Naive thymus-derived CD4-positive, alpha-beta T cell (primary cell): ENCODE data around the gene CELF2. TPM values are rescaled to one million over a fixed set of nuclear protein-coding genes. Genes with fewer than 3 reads are reported as not detected.

Experiments used
- ATAC-seq: fragments of 150-1000 bp; cut with Tn5 transposase; 2 replicates; pipeline ENCODE4 v1.10.0; 2021; ENCODE audit warnings: mild to moderate bottlenecking, moderate library complexity
- CTCF ChIA-PET: fragments of 350-600 bp; sonication (Branson Sonifier 250); formaldehyde crosslinking; loops from one replicate; lab custom pipeline; 2021; ENCODE audit warnings: antibody characterized with exemption; lab: Charles Lee
- POLR2A ChIA-PET: fragments of 350-600 bp; sonication (Branson Sonifier 250); formaldehyde crosslinking; loops from one replicate; lab custom pipeline; 2021; ENCODE audit warnings: antibody characterized with exemption, inconsistent platforms; lab: Charles Lee
- DNase-seq, 9 donors: peaks; one replicate each; pipeline versions ENCODE4 v3.0.0 to v3.0.0-alpha.2; 2020 to 2022; ENCODE audit warnings: mixed read lengths in 1 of 9
- H3K27ac ChIP-seq: one replicate; pipeline ENCODE4 v1.7.0; 2013; ENCODE audit warnings: mild to moderate bottlenecking, low read depth, low read length, moderate library complexity
- H3K27me3 ChIP-seq, 2 donors: one replicate each; pipeline ENCODE4 v1.7.0; 2013; ENCODE audit warnings: low read length in 2 of 2, mild to moderate bottlenecking in 2 of 2, moderate library complexity in 2 of 2; ENCODE audit not compliant: control insufficient read depth in 2 of 2, insufficient read depth in 2 of 2
- H3K36me3 ChIP-seq, 3 experiments: 1 replicate in 2 of 3; 2 replicates in 1 of 3; pipeline ENCODE4 v1.7.0; 2013; ENCODE audit warnings: low read length in 3 of 3, mild to moderate bottlenecking in 3 of 3, moderate library complexity in 1 of 3; ENCODE audit not compliant: insufficient read depth in 3 of 3, control insufficient read depth in 2 of 3
- H3K4me1 ChIP-seq, 2 donors: one replicate each; pipeline ENCODE4 v1.7.0; 2013; ENCODE audit warnings: low read length in 2 of 2, mild to moderate bottlenecking in 2 of 2, moderate library complexity in 1 of 2; ENCODE audit not compliant: control insufficient read depth in 2 of 2, insufficient read depth in 2 of 2
- H3K4me3 ChIP-seq: 2 replicates; pipeline ENCODE4 v1.7.0; 2013; ENCODE audit warnings: mild to moderate bottlenecking, low read length
- H3K9me3 ChIP-seq, 3 experiments: 1 replicate in 2 of 3; 2 replicates in 1 of 3; pipeline ENCODE4 v1.7.0; 2013; ENCODE audit warnings: low read length in 3 of 3; ENCODE audit not compliant: control insufficient read depth in 2 of 3
- H3K27ac Mint-ChIP-seq, 9 donors: one replicate each; pipeline ENCODE4 v1.8.0; 2020 to 2022; ENCODE audit warnings: mixed read lengths in 9 of 9, mild to moderate bottlenecking in 8 of 9, moderate library complexity in 5 of 9, inconsistent platforms in 2 of 9
- H3K27me3 Mint-ChIP-seq, 5 donors: one replicate each; pipeline ENCODE4 v1.8.0; 2021 to 2022; ENCODE audit warnings: mixed read lengths in 5 of 5, mild to moderate bottlenecking in 1 of 5
- H3K36me3 Mint-ChIP-seq, 5 donors: one replicate each; pipeline ENCODE4 v1.8.0; 2020 to 2022; ENCODE audit warnings: mixed read lengths in 5 of 5, mild to moderate bottlenecking in 3 of 5, inconsistent platforms in 1 of 5
- H3K4me1 Mint-ChIP-seq, 7 donors: one replicate each; pipeline ENCODE4 v1.8.0; 2020 to 2022; ENCODE audit warnings: mixed read lengths in 7 of 7, mild to moderate bottlenecking in 3 of 7, inconsistent platforms in 1 of 7
- H3K4me3 Mint-ChIP-seq, 10 donors: one replicate each; pipeline ENCODE4 v1.8.0; 2020 to 2022; ENCODE audit warnings: mild to moderate bottlenecking in 10 of 10, mixed read lengths in 10 of 10, moderate library complexity in 6 of 10, inconsistent platforms in 2 of 10
- H3K9me3 Mint-ChIP-seq, 11 donors: one replicate each; pipeline ENCODE4 v1.8.0; 2020 to 2022; ENCODE audit warnings: mixed read lengths in 11 of 11, mild to moderate bottlenecking in 4 of 11, inconsistent platforms in 1 of 11, moderate library complexity in 1 of 11
- intact Hi-C, 2 donors: fragments of 100-400 bp; cut with micrococcal nuclease; formaldehyde crosslinking; loops; one replicate each; pipeline ENCODE4 v1.15.1; 2023
- polyA plus RNA-seq, 2 donors: library from polyadenylated mRNA; unstranded; fragments of 300-500 nt; fragmentation: Illumina TruSeq; gene quantifications; one replicate each; pipeline ENCODE4 v1.2.3, GENCODE V29; 2021
- total RNA-seq, 6 experiments: library from RNA in 5 of 6; stranded (reverse) in 5 of 6; gene quantifications; 1 replicate in 5 of 6; 2 replicates in 1 of 6; pipeline ENCODE4 v1.2.3 and lab custom pipeline; 2021 to 2026

The CELF2 gene
- total and polyA plus RNA-seq, 7 experiments from 2014 or later, result 135 to 207 (median 178) TPM

DNA sequence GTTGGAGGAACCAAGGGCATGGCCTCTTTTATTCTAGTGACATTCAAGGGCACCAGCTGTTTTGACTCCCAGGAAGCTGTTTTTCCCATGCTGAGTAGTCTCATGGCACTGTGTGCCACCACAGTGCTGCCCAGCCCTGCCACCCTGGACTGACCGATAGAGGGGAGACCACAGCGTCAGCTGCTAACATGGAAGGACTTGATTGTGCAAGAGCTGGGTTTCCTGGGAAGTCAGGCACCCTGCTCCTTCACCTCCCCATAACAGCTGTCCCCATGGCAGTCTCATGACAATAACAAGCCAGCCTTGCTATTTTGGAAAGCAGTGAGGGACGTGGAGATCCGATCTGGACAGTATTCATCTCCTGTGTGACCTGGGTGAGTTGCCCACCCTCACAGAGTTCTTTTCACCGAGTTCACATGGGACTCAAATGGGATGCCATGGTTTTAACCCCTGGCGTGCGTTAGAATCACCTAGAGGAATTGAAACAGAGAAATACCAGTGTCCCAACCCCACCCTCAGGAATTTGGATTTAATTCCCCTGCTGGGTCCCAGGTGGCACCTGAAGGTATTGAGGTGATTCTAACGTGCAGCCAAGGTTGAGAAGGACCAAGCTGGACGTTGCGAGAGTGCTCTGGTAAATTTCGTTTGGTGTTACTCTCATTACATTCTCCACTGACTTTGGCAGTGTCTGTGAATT lies 174.8 kb downstream of the CELF2 start:
- DNase-seq, result no peak
- peak; percentile 14 for ATAC-seq
- no peaks in the 10 kb centered on the region for H3K27me3 ChIP-seq
- no peak overlapping the region for H3K4me3 ChIP-seq
- Mint-ChIP-seq H3K4me3 (peak overlapping the region in 9 of 10 donors; percentile 8 to 70 (median 43)), H3K27me3 (no peaks in the 10 kb centered on the region), H3K27ac (peak overlapping the region in 8 of 9 donors; percentile 61 to 88 (median 74)), H3K4me1 (peaks cover 33 to 96% (median 82%) of the 10 kb centered on the region in 7 donors), H3K9me3 (peaks cover 0 to 3% (median 0%) of the 10 kb centered on the region in 11 donors), H3K36me3 (peaks cover 18 to 72% (median 45%) of the 10 kb centered on the region in 5 donors)
- peak overlapping the region; percentile 16 for H3K27ac ChIP-seq
- ChIA-PET POLR2A (interaction anchor here (2.4 kb wide), 1 partner anchor 10 kb away, joined by 8 read pairs; no protein-coding TSS in a partner anchor), CTCF (no interaction called here)
- no peaks in the 10 kb centered on the region for H3K9me3 ChIP-seq
- peaks cover 4 to 64% (median 15%) of the 10 kb centered on the region in 3 experiments for H3K36me3 ChIP-seq
- intact Hi-C loops, result no loop called here
- peaks cover 67 to 74% of the 10 kb centered on the region in 2 donors for H3K4me1 ChIP-seq

DNA sequence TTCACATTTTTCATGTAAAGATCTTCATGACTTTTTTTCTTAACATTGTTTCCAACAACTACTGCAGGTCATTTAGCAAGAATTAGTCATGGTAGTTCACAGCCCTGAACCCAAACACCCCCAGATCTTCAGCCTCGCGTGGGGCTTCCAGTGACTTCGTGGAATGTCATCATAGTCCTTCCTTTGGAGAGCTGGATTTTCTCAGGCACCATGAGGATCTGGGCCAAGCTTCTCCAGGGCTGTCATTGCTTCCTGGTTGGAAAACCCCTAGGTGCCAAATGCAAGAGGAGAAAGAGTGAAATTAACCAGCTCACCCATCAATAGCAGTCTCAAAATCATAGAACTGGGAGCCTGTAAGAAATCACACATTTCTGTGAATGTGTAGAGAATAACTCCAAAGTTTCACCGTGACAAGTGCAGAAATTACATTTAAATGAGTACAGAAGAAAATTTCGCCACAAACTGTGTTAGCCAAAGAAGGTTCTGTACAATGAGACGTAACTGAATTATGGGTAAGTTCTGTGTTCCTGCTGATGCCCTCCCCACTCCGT lies 175.4 kb downstream of the CELF2 start:
- POLR2A ChIA-PET, result interaction anchor here (2.4 kb wide), 1 partner anchor 9 kb away, joined by 8 read pairs; no protein-coding TSS in a partner anchor
- no peak overlapping the region for H3K4me3 ChIP-seq
- Mint-ChIP-seq H3K4me3 (peak overlapping the region in 9 of 10 donors; percentile 11 to 70 (median 44)), H3K36me3 (peaks cover 14 to 67% (median 45%) of the 10 kb centered on the region in 5 donors), H3K9me3 (no peaks in the 10 kb centered on the region), H3K27me3 (no peaks in the 10 kb centered on the region), H3K27ac (peak overlapping the region; percentile 37 to 88 (median 70)), H3K4me1 (peaks cover 40 to 96% (median 82%) of the 10 kb centered on the region in 7 donors)
- H3K4me1 ChIP-seq, result peaks cover 67 to 73% of the 10 kb centered on the region in 2 donors
- H3K27ac ChIP-seq, result peak overlapping the region; percentile 16
- CTCF ChIA-PET, result no interaction called here
- intact Hi-C loops, result loop anchor here in 1 of 2 donors (1.0 kb wide), 1 partner anchor 9 kb away; no protein-coding TSS in a partner anchor
- no peaks in the 10 kb centered on the region for H3K9me3 ChIP-seq
- DNase-seq (no peak), ATAC-seq (no peak)
- peaks cover 4 to 64% (median 15%) of the 10 kb centered on the region in 3 experiments for H3K36me3 ChIP-seq
- no peaks in the 10 kb centered on the region for H3K27me3 ChIP-seq

DNA sequence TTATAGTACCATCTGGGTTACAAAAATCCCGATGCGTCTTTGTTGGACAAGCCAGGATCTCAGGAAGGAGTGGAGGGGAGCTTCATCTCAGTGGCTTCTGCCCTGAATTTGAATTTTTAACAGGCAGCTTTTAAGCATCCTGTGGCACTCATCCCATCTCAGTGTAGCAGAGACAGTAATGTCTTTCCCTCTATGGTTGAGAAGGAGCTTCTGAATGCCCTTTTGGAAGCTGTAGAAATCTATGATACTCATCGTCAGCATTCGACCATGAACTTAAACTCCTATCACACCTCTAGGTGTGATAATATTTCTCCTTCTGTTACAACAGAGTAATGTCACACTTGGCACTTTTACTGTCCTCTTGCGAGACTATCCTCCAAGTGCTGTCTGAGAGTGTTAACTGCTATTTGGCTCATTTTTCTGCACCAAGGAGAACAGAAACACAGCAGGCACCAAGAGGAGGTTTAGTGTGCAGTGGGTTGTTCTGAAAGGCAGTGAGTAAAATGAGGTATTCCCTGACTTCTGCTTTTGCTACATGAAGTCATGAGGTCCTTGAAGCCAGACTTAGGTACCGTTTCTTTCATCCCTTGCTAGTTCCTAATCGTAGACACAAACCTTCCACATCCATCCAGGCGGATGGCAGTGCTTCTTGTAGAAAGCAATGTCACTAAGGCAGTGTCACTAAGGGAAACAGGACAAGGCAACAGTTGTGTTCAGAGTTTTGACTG lies 177.4 kb downstream of the CELF2 start:
- CTCF ChIA-PET, result no interaction called here
- Mint-ChIP-seq H3K9me3 (peaks cover 0 to 2% (median 0%) of the 10 kb centered on the region in 11 donors), H3K36me3 (peaks cover 10 to 66% (median 47%) of the 10 kb centered on the region in 5 donors), H3K4me1 (peaks cover 59 to 96% (median 83%) of the 10 kb centered on the region in 7 donors), H3K4me3 (peak overlapping the region in 6 of 10 donors; percentile 3 to 66 (median 30)), H3K27me3 (no peaks in the 10 kb centered on the region), H3K27ac (peak overlapping the region in 7 of 9 donors; percentile 32 to 87 (median 71))
- POLR2A ChIA-PET, result interaction anchor here (1.3 kb wide), 1 partner anchor 21 kb away, joined by 3 read pairs; no protein-coding TSS in a partner anchor
- intact Hi-C loops, result loop anchor here in 1 of 2 donors (1.0 kb wide), 1 partner anchor 10 kb away; no protein-coding TSS in a partner anchor
- ATAC-seq (peak; percentile 38), DNase-seq (no peak)
- H3K4me3 ChIP-seq, result no peak overlapping the region
- peaks cover 58 to 74% of the 10 kb centered on the region in 2 donors for H3K4me1 ChIP-seq
- no peaks in the 10 kb centered on the region for H3K9me3 ChIP-seq
- H3K27me3 ChIP-seq, result no peaks in the 10 kb centered on the region
- no peak overlapping the region for H3K27ac ChIP-seq
- peaks cover 4 to 68% (median 11%) of the 10 kb centered on the region in 3 experiments for H3K36me3 ChIP-seq

DNA sequence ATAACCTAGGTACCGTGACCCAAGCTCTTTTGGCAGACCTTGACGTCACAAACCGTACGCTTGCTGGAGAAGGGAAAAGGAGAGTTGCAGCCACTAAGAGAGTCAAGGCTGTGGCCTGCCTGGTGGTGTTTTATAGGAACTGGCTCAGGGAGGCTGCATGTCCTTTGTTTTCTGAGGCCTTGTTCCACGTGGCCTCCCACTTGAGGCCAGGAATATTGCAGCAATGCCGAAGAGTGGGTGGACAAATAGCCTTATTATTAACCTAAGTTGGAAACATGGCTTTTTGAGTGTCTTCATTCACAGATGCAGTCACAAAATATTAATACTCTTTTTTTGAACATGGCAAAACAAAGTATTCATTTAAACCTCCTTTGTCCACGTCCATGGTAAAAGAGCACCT lies 178.0 kb downstream of the CELF2 start:
- H3K27ac Mint-ChIP-seq, result peak overlapping the region in 7 of 9 donors; percentile 32 to 88 (median 85)
- H3K27me3 Mint-ChIP-seq, result no peaks in the 10 kb centered on the region
- H3K4me3 Mint-ChIP-seq, result peak overlapping the region in 7 of 10 donors; percentile 3 to 66 (median 52)
- Histone ChIP-seq H3K9me3 (no peaks in the 10 kb centered on the region), H3K4me1 (peaks cover 54 to 74% of the 10 kb centered on the region in 2 donors), H3K4me3 (no peak overlapping the region), H3K27me3 (no peaks in the 10 kb centered on the region), H3K36me3 (peaks cover 4 to 74% (median 11%) of the 10 kb centered on the region in 3 experiments), H3K27ac (no peak overlapping the region)
- peaks cover 0 to 3% (median 0%) of the 10 kb centered on the region in 11 donors for H3K9me3 Mint-ChIP-seq
- ATAC-seq, result no peak
- intact Hi-C loops, result loop anchor here in 1 of 2 donors (1.0 kb wide), 2 partner anchors 8 to 10 kb away; no protein-coding TSS in a partner anchor
- peaks cover 13 to 67% (median 51%) of the 10 kb centered on the region in 5 donors for H3K36me3 Mint-ChIP-seq
- CTCF ChIA-PET, result interaction anchor here (0.6 kb wide), 1 partner anchor 386 kb away, joined by 3 read pairs; no protein-coding TSS in a partner anchor
- POLR2A ChIA-PET, result interaction anchor here (0.6 kb wide), 1 partner anchor 176 kb away, joined by 3 read pairs; no protein-coding TSS in a partner anchor
- DNase-seq, result no peak
- peaks cover 65 to 96% (median 84%) of the 10 kb centered on the region in 7 donors for H3K4me1 Mint-ChIP-seq

DNA sequence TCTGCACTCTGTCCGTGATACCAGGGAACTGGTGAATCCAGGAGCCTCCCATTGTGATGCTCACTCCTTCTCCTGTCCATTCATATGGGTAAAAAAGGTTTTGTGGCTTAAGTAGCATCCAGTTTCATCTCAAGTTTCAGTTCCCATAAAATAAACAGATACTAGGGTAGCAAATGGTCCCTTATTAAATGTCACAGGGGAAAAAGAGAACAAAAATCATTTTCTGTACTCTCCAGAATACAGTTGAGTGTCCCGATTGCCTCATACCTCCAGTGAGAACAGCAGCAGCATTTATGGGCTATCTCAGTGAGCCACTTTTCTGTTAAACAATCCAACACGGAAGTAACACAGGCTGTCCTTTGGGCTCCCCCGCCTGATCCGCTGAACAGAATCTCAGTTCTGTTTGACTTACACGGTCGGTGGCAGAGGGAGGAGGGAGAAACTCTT lies 179.6 kb downstream of the CELF2 start:
- ATAC-seq, result peak; percentile 69
- peaks cover 51 to 73% of the 10 kb centered on the region in 2 donors for H3K4me1 ChIP-seq
- peaks cover 0 to 10% (median 1%) of the 10 kb centered on the region in 11 donors for H3K9me3 Mint-ChIP-seq
- ChIA-PET POLR2A (interaction anchor here (1.2 kb wide), 1 partner anchor 24 kb away, joined by 4 read pairs; no protein-coding TSS in a partner anchor), CTCF (interaction anchor here (0.6 to 2.0 kb wide), 3 partner anchors 15 to 274 kb away, joined by 3 to 6 read pairs (median 3); no protein-coding TSS in a partner anchor)
- H3K27me3 Mint-ChIP-seq, result no peaks in the 10 kb centered on the region
- peaks cover 0 to 74% (median 11%) of the 10 kb centered on the region in 3 experiments for H3K36me3 ChIP-seq
- no peaks in the 10 kb centered on the region for H3K27me3 ChIP-seq
- intact Hi-C loops, result no loop called here
- no peak overlapping the region for H3K4me3 ChIP-seq
- H3K27ac ChIP-seq, result peak overlapping the region; percentile 12
- peaks cover 13 to 79% (median 68%) of the 10 kb centered on the region in 5 donors for H3K36me3 Mint-ChIP-seq
- H3K9me3 ChIP-seq, result no peaks in the 10 kb centered on the region
- peak overlapping the region in 9 of 10 donors; percentile 6 to 66 (median 36) for H3K4me3 Mint-ChIP-seq
- peaks cover 79 to 97% (median 82%) of the 10 kb centered on the region in 7 donors for H3K4me1 Mint-ChIP-seq
- H3K27ac Mint-ChIP-seq, result peak overlapping the region in 8 of 9 donors; percentile 38 to 88 (median 86)
- DNase-seq, result no peak
